GM19395 (cell line): Measurements from ENCODE around the gene HIVEP1.
A peak's percentile ranks its signal among the peaks of the same experiment; 100 is the strongest.
"Not testable (repeated sequence)": the region's sequence is repeated elsewhere in the genome, so short reads cannot be mapped to it uniquely, and the experiment has no call there.

Experiments
- ATAC-seq: cut with Tn5 transposase; IDR thresholded peaks from one replicate; pipeline ENCODE4 v1.9.1; 2021; ENCODE audit warnings: mild to moderate bottlenecking, moderate library complexity; ENCODE audit not compliant: unreplicated experiment

HIVEP1 gene

DNA sequence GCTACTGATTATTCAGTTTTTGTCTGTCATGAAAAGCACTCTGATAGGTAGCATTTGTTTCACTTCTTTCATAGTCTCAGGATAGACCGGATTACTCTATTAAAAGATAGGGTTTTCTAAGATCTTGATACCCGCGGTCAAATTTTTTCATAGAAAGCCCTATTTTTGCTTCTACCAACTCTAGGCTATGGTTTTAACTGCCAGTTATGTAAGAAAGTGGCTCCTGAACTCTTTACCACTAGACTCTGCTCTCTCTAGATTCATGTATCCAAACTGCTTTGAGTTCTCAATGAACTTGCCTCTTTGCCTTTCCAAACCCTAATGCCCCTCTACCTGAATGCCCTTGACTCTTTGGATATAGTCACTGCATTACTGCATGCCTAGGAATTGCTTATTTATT is 70.3 kb downstream of the HIVEP1 start:
- ATAC-seq: no peak

GRCh38 chr6:12083302-12083701 is 71.2 kb downstream of the HIVEP1 start:
- ATAC-seq: no peak

DNA sequence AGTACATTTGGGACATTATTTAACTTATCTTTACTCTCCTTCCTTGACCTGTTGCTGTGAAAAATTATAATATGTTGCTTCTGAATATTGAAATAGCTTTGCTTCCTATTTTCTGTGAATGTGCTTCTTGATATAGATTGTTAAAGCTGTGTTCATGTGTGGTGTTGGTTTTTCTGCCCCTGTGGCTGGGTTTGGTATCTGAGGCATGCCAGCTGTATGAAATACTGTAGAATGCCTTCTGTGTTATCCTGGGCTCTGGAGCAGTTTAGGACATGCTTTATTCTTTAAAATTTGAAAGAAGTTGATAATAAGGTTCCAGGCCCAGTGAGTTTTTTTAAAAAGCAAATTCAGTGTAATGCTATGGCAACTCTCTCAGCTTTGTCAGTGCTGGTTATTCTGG is 71.7 kb downstream of the HIVEP1 start:
- no peak for ATAC-seq

- no peak for ATAC-seq
Measured at GRCh38 chr6:12084681-12085080, 72.6 kb downstream of the HIVEP1 start.

- no peak for ATAC-seq
Measured at GRCh38 chr6:12088531-12088930, 76.4 kb downstream of the HIVEP1 start.

GRCh38 chr6:12090714-12091113 is 78.6 kb downstream of the HIVEP1 start:
- no peak for ATAC-seq

GRCh38 chr6:12092762-12093161 is 80.7 kb downstream of the HIVEP1 start:
- ATAC-seq: no peak

GRCh38 chr6:12094689-12095088 is 82.6 kb downstream of the HIVEP1 start:
- no peak for ATAC-seq

DNA sequence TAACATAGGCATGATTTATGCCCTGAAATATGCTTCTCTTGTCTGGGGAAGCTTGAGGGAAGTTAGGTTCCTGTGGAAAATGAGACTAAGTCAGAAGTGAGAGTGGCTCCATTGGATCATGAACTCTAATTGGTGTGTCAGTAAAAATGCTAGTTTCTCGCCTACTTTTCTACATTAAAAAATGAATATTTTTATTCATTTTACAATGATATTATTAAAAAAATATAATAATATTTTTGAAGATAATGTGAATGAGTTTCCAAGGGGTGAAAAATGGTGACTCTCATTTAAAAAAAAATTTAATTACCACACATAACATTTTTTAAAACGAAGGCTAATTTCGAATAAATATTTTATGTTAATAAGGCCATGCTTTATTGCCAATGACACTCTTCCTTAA is 84.2 kb downstream of the HIVEP1 start:
- no peak for ATAC-seq

GRCh38 chr6:12097791-12098190 is 85.7 kb downstream of the HIVEP1 start:
- no peak for ATAC-seq

- ATAC-seq: no peak
Measured at GRCh38 chr6:12099623-12100338, 87.7 kb downstream of the HIVEP1 start.

DNA sequence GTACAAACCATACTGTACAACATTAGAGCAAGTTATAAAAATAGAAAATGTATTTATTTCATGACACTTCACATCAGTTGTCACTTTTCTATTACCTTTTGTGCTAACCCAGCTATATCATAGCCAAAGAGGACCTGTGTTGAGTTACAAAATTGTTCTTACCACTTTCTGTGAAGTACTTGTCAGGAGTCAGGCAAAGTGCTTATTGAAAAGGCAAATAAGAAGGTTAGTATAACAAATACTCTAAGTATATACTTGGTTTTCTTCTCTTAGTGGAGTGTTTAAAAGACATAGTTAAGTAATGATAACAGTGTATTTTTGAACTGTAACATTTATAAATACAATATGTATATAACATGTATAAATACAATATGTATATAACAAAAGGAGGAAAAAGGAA is 88.9 kb downstream of the HIVEP1 start:
- ATAC-seq: no peak

GRCh38 chr6:12101653-12102312 is 89.7 kb downstream of the HIVEP1 start:
- no peak for ATAC-seq

- no peak for ATAC-seq
Measured at GRCh38 chr6:12102350-12102749, 90.2 kb downstream of the HIVEP1 start.

DNA sequence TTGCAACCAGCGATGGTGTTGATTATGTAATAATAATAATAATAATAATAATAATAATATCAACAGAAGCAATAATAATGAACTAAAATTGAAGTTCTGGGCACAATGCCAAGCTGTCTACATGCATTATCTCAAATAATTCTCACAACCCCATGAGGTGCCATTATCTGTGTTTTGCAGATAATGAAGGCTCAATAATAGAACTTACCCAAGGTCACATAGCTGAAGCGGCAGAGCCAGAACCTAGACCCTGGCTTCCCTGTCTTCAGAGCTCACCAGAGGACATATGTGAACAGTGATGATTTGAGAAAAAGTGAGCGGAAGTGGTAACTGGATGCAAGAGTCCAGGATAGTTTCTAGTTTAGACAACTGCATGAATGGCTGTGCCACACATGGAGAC is 91.0 kb downstream of the HIVEP1 start:
- no peak for ATAC-seq

DNA sequence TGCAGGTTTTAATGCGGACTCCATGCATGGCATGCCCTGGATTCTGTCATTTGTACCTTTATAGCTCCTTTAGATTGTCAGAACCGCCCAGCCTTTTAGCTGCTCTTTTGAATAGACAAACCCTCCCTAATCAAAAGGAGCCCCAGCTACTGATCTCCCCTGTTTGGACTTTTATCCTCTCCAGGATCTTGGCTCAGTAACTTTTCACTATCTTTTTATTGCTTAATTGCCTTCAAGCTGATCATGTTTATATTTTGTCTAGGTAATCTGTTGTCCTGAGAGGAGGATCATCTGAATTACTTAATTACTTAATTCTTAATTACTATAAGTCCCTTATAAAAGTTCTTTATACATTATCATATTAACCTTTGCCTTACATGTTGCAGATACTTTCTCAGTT is 93.2 kb downstream of the HIVEP1 start:
- no peak for ATAC-seq

DNA sequence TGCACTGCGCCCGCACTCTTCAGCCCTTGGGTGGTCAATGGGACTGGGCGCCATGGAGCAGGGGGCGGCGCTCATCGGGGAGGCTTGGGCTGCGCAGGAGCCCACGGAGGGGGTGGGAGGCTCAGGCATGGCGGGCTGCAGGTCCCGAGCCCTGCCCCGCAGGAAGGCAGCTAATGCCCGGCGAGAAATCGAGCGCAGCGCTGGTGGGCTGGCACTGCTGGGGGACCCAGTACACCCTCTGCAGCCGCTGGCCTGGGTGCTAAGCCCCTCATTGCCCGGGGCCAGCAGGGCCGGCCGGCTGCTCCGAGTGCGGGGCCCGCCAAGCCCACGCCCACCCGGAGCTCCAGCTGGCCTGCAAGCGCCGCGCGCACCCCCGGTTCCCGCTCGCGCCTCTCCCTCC is 96.3 kb downstream of the HIVEP1 start:
- not testable (repeated sequence) for ATAC-seq

DNA sequence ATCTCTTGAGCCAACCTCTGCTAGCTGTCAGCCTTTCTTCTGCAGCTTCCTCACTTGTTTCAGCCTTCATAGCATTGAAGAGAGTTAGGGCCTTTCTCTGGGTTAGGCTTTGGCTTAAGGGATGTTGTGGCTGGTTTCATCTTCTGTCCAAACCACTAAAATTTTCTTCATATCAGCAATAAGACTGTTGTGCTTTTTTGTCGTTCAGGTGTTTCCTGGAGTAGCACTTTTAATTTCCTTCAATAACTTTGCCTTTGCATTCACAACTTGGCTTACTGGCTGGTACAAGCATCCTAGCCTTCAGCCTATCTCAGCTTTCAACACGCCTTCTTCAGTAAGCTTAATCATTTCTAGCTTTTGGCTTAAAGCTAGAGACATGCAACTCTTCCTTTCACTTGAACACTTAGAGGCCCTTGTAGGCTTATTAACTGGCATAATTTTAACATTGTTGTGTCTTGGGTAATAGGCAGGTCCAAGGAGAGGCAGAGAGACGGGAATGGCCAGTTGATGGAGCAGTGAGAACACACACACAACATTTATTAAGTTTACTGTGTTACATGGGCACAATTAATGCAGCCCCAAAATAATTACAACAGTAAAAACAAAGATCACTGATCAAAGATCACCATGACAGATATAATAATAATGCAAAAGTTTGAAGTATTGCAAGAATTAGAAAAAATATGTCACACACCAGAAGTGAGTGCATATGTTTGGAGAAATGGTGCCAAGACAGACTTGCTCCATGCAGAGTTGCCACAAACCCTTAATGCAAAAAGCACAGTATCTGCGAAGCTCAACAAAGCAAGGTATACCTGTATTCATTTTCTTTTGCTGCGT is 98.6 kb downstream of the HIVEP1 start:
- ATAC-seq: peak; percentile 45

- ATAC-seq: no peak
Measured at GRCh38 chr6:12111363-12111670, 99.2 kb downstream of the HIVEP1 start.

GRCh38 chr6:12112540-12113189 is 100.6 kb downstream of the HIVEP1 start:
- ATAC-seq: no peak

- ATAC-seq: no peak
Measured at GRCh38 chr6:12113190-12113577, 101.1 kb downstream of the HIVEP1 start.
